ENCODE measurements around the gene CMBL. TPM values are rescaled to one million over a fixed set of nuclear protein-coding genes. Genes with fewer than 3 reads are reported as not detected.

Gene CMBL
- total RNA-seq, 1 donor from 2014 or later = 5.9 TPM

DNA sequence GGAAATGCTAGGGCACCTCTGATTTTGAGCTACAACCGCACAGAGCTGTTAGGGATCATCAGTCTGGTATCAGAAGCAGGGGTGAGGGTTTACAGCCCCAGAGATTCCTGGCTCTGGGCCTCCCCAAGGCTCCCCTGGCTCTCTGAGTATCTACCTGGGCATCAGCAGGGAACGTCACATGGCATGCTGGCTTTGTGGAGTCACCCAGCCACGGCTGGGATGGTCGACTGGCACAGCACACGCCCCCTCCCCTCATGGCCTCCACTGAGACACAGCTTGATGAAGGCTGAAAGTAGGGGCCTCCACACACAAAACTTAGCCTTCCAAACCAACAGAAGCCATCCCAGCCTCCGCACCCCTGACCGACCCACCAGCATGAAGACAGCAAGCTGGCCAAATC is 74.7 kb downstream of the CMBL start:
- no peak for TF ChIP-seq POLR2A (IDR thresholded peaks at IDR 0.05)
- TF ChIP-seq POLR2AphosphoS5 (IDR thresholded peaks at IDR 0.05; ENCODE audit: insufficient read depth in 1 of 2, low read depth in 1 of 2) = no peak
- TF ChIP-seq CTCF (IDR thresholded peaks at IDR 0.05) = no peak
- Histone ChIP-seq H3K4me1 (no peaks in the 10 kb centered on the region), H3K4me3 (no peak overlapping the region), H3K9me3 (no peaks in the 10 kb centered on the region), H3K36me3 (peaks cover 0 to 14% of the 10 kb centered on the region in 2 donors), H3K27ac (no peak overlapping the region), H3K27me3 (no peaks in the 10 kb centered on the region)
- intact Hi-C loops (cut with DNase I) = no loop called here
- no peak for DNase-seq (ENCODE audit: extremely low spot score in 2 of 2)

DNA sequence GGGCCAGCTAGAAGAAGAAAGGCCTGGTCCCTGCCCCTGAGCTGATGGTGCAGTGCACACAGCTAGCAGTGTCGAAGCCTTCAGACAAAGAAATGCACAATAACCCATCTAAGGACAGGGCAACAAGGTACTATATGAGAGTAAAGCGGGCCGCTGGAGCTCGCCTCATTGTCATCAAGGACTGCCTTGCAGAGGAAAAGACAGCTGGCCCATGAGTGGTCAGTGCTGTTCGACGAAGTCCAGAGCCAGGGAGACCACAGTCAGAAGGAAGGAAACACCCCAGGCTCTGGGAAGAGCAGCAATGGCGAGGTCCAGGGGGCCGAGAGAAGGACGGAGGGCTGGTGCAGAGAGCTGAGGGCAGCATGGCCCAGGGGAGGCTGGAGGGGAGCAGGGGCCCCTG is 75.3 kb downstream of the CMBL start:
- TF ChIP-seq POLR2AphosphoS5 (IDR thresholded peaks at IDR 0.05; ENCODE audit: insufficient read depth in 1 of 2, low read depth in 1 of 2) (no peak), POLR2A (IDR thresholded peaks at IDR 0.05) (no peak), CTCF (IDR thresholded peaks at IDR 0.05) (no peak)
- intact Hi-C loops (cut with DNase I) = no loop called here
- Histone ChIP-seq H3K9me3 (no peaks in the 10 kb centered on the region), H3K27me3 (no peaks in the 10 kb centered on the region), H3K36me3 (peaks cover 0 to 10% of the 10 kb centered on the region in 2 donors), H3K27ac (no peak overlapping the region), H3K4me1 (no peaks in the 10 kb centered on the region), H3K4me3 (no peak overlapping the region)
- DNase-seq (ENCODE audit: extremely low spot score in 2 of 2) = no peak

- no peak for DNase-seq (ENCODE audit: extremely low spot score in 2 of 2)
- H3K9me3 ChIP-seq = no peaks in the 10 kb centered on the region
- H3K4me3 ChIP-seq = no peak overlapping the region
- intact Hi-C loops (cut with DNase I) = no loop called here
- H3K36me3 ChIP-seq = no peaks in the 10 kb centered on the region
- no peak for TF ChIP-seq CTCF (IDR thresholded peaks at IDR 0.05)
- no peak for TF ChIP-seq POLR2A (IDR thresholded peaks at IDR 0.05)
- no peak for TF ChIP-seq POLR2AphosphoS5 (IDR thresholded peaks at IDR 0.05; ENCODE audit: insufficient read depth in 1 of 2, low read depth in 1 of 2)
- H3K27me3 ChIP-seq = no peaks in the 10 kb centered on the region
- H3K27ac ChIP-seq = no peak overlapping the region
- H3K4me1 ChIP-seq = no peaks in the 10 kb centered on the region
These were observed 78.2 kb downstream of the CMBL start for GRCh38 chr5:10229306-10230048.

DNA sequence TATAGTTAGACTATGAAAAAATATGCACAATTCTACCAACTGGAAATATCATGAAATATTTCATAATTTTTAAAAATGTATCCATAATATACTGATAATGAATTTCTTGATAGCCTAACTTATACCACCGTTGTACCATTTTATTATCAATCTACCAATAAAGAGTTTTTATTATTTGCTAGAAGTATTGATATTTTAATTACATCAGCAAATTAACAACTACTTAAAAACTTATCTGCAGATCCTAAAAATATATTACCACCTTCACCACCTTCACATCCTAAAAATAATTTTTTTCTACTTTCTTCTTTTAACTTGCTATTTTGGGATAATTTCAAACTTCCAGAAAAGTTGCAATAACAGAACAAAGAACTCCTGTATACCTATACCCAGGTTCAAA is 79.4 kb downstream of the CMBL start:
- TF ChIP-seq POLR2A (IDR thresholded peaks at IDR 0.05) (no peak), CTCF (IDR thresholded peaks at IDR 0.05) (no peak), POLR2AphosphoS5 (IDR thresholded peaks at IDR 0.05; ENCODE audit: insufficient read depth in 1 of 2, low read depth in 1 of 2) (no peak)
- Histone ChIP-seq H3K9me3 (no peaks in the 10 kb centered on the region), H3K4me3 (no peak overlapping the region), H3K27me3 (no peaks in the 10 kb centered on the region), H3K27ac (no peak overlapping the region), H3K4me1 (no peaks in the 10 kb centered on the region), H3K36me3 (no peaks in the 10 kb centered on the region)
- intact Hi-C loops (cut with DNase I) = no loop called here
- DNase-seq (ENCODE audit: extremely low spot score in 2 of 2) = no peak

Small RNA genes within 50 kb of the gene (small RNA-seq; reads per million reads assigned to genes)
- not detected for gene RF00019

Other genes with a start within 250 kb of the CMBL start
- gene ATPSCKMT, start 58.0 kb downstream of the CMBL start, total RNA-seq = 26.0 TPM
- gene CCT5, start 57.6 kb downstream of the CMBL start, total RNA-seq = 83.2 TPM
- 68.8 TPM for gene MARCHF6, start 45.8 kb upstream of the CMBL start, total RNA-seq
- 4.2 TPM for gene ROPN1L, start 134.0 kb upstream of the CMBL start, total RNA-seq

Measured in vagina (tissue), 2 donors.